HG02943 (cell line): ENCODE measurements around the gene TMEM184A.

ENCODE experiments used
- ATAC-seq: cut with Tn5 transposase; IDR thresholded peaks from one replicate; pipeline ENCODE4 v1.9.1; 2021; ENCODE audit warnings: mild to moderate bottlenecking, low read depth, moderate library complexity; ENCODE audit not compliant: unreplicated experiment

Gene TMEM184A

DNA sequence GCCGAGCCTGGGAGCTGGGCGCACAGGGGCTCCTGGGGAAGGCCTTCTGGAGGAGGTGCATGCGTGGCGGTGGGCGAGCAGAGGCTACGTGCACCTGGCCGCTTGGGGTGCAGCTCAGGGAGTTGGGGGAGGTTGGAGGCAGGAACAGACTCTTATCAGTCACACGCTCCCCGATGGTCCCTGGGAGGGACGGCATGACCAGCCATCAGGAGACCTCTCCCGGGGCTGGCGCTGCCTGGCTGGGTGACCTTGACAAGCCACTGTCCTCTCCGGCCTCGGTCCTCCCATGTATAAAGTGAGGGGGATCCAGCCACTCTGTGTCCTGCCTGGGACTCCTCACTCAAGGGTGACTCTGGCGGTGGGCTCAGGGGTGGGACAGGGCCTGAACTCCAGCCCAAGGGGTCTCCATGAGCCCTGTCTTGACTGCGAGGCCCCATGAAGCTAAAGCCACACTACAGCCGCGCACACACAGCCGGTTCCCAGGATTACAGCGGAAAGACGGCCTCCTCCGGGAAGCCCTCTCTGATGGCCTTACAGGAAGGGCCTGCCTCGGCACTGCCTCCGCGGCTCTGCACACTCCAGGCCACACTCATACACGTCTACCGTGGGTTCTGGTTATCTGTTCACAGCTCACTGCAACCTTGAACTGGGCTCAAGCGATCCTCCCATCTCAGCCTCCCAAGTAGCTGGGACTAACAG, 2.3 kb downstream of the TMEM184A start:
- no peak for ATAC-seq

DNA sequence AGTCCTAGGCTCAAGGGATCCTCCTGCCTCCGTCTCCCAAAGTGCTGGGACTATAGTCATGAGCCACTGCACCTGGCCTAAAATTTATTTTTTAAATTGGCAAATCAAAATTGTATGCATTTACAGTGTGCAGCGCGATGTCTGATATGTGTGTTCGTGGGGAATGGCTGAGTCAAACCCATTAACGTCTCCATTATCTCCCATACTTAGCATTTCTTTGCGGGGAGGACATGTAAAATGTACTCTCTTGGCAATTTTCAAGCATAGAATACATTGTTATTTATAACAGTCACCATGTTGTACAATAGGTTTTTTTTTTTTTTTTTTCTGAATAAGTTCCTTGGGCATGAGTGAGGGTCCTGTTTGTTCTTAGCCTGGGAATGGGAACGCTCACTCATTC, 3.8 kb downstream of the TMEM184A start:
- no peak for ATAC-seq

DNA sequence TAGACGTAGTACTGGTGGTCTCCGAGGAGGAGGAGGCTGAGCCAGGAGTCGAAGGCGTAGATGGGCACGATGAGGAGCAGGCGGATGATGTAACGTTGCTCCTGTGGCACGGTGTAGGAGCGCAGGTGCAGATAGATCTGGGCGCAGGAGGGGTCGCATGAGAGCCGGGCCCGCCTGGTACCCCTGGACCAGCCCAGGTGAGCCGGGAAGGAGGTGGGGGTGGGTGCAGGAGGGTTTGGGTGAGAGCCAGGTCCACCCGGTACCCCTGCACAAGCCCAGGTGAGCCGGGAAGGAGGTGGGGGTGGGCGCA, 5.2 kb downstream of the TMEM184A start:
- no peak for ATAC-seq

DNA sequence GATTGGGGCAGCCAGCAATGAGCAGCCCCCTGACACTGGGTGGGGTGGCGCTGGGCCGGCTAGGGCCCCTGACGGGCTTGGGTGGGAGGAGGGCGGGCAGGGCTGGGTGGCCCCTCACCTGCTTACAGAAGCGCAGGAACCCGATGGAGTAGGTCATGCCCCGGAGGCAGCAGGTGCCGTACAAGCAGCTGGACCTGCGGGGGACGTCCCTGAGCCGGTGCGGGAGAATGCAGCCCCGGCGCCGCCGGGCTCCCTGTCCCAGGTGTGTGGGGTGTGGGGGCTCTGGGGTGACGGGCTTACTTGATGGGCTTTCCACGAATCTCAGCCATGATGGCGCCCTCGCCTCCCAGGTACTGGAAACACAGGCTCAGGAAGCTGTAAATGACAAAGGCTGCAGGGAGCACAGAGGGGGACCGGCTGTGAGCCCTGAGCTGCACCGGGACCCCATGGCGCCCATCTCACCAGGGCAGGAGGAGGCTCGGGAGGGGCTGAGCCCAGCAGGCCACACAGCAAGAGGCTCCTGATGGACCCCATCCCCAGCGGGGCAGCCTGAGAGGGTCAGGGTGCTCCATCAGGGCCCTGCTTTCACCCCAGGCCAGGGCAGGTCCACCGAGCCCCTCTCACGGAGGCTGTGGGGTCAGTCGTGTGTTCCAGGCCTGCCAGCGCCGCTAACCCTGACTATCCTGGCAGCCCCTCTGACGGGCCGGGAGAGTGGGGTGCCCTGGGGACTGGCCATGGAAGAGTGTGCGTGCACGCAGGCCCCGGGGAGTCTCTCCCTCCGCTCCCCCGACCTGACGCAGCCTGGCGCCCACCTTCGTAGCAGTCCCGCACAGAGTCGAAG, 5.8 kb downstream of the TMEM184A start:
- no peak for ATAC-seq

DNA sequence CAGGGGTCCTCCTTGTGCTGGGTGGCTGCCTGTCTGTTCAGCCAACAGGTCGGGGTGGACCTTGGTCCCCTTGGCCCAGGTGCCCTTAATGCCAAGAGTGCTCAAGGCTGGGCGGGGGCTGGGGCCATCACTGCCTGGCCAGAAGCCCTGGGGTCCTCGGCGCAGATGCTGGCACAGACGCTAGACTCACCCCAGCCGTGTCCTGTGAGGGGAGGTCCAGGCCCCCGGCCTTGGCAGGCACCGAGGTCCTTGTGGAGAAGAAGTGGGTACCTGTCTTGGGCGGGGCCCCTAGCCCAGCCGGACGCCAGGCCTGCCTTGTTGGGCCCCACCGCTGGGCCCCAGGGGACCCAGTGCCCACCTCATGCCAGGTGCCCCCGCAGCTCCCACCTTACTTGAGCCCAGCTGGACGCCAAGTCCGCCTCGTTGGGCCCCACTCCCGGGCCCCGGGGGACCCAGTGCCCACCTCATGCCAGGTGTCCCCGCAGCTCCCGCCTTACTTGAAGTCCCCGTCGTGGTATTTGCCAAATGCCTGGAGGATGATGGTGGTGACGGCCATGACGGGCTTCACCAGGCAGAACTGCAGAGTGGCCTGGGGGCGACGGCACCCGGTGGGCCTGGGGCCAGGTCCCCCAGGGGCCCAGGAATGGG, 6.5 kb downstream of the TMEM184A start:
- ATAC-seq = no peak

DNA sequence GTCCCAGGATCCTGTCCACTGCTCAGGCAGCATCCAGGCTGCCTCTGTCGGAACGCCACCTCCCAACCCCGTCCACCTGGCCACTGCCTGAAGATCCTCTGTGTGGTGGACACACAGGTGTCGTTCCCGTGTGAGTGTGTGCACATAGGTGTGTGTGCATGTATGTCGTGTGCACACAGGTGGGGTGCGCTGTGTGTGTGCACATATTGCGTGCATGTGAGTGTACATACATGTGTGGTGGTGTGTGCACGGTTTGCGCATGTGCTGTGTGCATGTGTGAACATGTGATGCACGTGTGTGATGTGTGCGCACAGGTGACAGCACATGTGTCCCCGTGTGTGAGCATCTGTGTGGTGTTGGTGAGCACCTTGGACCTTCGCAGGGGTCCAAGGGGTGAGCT, 7.1 kb downstream of the TMEM184A start:
- ATAC-seq = no peak

DNA sequence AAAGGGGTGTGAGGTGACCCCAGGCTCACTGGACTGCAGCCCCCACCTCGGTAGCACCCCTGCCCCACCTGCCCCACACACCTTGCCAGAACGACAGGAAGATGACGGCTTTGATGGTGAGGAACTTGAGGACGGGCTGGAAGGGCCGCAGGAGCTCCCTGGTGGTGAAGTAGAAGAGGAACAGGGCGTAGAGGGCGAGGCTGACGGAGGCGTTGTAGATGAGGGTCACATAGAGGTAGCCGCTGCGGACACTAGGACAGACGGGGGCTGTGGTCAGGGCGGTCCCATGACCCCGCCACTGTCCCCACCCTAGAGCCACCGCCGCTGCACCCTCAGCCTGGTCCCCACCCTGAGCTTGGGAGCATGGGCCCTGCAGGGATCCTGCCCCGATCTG, 7.6 kb downstream of the TMEM184A start:
- no peak for ATAC-seq

DNA sequence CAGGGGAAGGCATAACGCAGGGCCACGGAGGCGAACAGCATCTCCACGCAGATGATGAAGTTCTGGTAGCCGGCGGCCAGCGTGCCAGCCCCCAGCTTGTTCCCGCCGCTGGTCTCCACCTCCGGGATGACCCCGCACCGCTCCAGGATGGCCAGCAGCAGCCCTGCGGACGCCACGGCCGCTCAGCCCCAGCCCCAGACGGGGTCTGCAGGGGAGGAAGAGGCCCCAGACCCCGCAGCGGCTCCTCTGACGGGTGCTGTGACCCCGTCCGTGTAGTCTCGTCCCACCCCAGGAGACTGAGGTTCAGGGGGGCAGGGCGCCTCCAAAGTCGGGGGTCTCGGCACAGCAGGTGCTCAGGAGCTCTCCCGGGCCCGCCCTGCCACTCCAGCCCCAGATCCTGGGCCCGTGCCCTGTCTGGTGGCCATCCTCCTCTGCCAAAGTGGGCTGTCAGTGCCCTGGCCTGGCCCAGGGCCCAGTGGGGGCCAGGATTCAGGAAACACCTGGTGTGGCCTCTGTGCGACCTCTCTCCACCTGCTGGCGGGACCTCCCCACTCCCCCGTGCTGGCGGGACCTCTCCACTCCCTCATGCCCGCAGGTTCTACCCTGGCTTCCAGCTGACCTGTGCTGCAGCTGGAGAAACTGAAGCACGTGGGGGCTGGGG, 8.1 kb downstream of the TMEM184A start:
- ATAC-seq = no peak

DNA sequence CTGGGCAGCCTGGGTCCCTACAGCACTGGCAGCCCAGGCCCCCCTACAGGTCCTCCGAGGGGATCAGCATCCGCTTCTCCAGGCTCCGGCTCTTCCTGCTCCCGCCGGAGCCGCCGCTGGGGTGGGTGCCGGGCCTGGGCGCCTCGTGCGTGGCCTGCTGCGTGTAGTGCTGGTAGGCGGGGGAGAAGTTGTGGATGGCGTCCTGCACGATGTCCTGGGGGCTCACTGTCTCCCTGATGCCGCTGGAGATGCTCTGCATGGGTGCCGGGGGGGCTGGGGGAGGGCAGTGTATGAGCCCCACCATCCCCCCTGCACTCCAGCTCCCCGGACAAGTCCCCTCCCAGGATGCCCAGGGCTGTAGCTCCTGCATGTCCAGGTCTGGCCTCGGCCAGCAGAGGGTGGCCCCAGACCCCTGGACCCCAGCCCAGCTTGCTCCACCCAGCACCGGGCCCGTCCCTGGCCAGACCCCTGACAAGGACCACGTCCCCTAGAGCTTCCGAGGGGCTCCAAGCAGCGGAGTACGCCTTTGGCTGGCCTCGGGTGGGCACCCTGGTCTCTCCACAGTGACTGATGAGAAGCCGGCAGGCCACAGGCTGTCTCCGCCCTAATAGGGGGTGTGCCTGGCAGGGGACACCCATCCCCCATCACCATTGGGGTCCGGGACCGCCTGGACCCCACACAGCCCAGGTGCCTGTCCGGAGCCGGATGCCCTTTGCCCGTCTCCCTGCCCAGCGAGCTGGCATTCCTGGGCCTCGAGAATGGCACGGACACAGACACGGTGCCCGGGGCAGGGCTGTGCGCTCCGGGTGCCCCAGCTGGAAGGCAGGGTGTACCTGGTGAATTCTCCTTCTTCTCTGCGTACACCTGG, 8.9 kb downstream of the TMEM184A start:
- ATAC-seq = no peak

DNA sequence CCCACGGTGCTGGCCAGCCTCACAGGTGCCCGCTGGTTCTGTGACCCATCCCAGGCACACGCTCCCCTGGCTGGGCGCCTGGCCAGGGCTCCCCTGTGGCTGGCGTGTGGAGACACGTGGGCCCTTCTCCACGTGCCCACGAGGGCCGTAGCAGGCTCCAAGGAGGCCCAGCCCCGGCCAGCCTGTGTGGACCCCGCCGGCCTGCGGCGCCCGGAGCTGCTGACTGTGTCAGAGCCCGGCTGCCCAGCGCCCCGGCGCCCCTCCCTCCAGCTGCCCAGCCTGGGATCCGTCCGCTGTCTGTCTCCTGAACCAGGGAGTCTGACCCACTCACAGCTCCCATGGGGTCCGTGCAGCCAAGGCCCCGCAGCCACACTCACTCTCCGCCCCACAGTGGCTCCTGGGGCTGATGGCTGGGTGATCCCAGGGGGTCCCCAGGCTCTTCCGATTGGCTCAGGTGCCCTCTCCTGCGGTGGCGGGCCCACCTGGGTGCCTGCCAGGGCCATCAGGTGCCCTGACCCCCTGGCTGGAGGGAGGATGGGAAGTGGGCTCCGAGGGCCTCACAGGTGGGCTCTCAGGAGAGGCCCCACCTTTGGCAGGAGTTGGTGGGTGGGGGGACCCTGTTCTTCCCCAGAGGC, 9.6 kb downstream of the TMEM184A start:
- no peak for ATAC-seq

DNA sequence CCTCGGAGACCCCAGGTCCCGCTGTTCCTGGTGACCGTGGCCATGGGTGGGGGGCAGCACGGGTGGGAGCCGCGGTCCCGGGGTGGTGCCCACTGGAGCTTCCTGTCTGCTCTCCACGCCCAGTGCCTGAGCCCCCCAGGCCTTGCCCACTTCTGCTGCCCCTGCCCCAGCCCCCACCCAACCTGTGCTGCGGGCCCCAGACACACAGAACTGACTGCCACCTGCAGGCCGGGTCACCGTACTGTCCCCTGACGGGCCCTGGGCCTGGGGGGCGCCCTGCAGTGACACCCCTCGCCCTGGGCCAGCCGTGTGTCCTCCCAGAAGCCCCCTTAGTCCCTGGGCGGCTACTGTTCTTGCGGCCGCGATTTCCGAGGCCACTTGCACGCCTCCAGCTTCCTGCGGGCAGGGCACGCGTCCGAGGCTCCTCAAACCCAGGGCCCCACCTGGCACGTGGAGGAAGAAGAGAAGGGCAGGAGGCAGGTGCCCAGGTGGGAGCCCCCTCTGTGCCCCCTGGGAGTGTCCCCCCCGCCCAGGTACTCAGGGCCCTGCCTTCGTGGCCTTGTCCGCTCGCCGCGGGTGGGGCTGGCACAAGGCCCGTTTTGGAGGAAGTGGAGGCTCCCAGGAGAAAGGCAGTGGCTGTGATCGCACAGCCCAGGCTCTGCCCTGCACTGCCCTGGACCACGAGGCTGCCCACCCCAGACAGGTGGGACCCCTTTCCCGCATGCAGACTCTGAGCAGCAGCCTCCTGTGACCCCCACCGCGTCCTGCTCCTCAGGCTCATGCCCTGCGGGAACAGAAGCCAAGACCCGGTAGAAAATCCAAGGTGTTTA, 10.4 kb downstream of the TMEM184A start:
- ATAC-seq = no peak

DNA sequence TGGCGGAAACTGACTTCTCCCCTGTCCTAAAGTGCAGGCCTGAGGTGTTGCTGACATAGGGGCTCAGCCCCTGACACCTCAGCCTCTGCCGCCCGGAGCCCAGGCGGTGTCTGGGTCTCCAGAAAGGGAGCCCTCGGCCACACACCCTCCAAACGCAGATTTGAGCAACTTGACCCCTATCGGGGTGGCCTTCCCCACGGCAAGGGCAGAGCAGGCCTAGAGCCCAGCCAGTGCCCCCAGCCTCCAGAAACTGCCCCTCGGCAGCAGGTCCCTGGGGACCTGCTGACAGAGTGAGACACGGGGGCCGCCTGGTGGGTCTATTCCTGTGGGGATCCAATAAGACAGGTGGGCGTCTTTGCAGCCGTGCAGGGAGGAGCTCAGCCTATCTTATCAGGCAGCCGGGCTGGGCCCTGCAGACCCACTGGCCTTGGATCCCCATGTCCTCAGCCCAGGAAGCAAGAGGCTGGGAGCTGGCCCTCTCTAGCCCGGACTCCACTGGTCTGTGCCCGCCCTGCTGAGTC, 11.0 kb downstream of the TMEM184A start:
- no peak for ATAC-seq

DNA sequence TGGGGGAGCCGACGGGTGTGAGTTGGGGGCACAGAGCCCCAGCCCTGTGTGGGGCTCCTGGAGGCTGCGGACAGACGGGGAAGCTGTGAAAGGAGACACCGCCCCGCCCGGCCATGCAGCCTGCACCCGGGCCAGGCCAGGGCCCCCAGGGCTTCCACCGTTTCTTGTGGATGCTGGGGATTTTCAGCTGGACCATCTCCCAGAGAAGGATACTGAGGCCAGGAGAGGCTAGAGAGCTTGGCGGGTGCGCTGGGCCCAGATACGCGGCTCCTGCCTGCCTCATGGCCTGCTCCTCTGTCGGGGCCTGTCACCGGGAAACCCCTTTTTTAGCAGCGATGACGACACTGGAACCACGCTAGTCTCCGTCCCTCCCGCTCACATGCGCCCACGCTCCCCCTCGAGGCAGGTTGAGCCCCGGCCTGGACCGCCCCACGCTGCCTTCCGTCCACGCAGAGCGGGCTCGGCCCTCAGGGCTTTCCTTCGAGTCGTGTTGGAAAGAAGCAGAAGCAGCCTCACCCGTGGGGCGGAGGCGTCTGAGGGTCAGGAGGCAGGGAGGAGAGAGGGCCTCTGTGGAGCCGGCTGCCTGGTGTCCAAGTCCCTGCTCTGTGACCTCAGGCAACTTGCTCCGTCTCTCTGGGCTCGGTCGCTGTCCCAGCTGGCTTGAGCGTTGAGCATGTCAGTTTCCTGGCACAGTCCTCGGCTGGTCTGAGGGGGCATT, 11.7 kb downstream of the TMEM184A start:
- no peak for ATAC-seq

DNA sequence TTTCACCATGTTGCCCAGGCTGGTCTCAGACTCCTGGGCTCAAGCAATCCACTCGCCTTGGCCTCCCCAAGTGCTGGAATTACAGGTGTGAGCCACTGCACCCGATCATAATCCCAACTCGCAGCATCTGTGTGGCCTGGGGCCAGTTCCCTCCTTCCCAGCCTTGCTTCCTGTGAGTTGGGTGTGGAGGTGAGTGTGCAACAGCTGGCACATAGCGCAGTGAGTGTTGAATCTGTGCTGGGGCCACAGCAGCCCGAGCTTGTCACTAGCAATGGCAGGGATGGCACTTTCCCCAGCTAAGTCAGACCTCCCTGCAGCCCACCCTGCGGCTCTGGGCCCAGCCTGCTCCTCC, 12.2 kb downstream of the TMEM184A start:
- ATAC-seq = no peak

DNA sequence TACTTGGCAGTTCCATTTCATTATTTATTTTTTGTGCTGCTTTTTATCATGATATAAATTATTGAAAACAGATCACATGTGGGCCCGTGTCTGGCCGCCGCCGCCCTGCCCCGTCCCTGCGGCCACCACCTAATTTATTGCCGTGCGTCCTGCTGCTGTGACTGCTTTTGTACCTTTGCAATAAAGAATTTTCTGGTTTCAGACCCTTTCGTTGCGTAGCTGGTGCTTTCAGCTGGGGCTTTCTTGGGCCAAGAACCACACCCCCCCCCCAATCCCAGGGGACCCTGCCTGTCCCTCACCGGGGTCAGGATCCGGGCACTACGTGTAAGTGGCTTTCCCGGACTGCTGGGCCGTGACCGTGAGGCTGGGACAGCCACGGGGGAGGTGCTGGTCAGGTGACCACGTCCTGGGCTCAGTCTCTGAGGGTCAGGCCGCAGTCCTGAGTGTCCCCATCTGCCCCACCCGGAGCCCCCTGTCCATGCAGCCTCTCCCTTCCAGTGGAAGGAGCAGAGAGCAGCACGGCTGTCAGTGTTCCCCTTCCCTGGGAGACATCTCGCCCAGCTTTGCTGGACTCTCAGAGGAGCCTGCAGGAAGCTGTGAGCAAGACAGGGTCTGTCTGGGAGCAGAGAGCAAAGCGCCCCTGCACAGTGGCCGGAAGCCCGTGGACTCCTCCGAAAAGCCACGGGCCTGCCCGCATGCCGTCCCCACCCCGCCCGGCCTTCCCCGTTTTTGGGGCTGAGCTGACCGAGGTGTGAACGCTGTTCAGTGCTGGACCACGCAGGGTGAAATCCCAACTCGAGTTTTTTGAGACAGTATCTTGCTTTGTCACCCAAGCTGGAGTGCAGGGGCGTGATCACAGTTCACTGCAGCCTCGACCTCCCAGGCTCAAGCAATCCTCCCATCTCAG, 12.9 kb downstream of the TMEM184A start:
- no peak for ATAC-seq

DNA sequence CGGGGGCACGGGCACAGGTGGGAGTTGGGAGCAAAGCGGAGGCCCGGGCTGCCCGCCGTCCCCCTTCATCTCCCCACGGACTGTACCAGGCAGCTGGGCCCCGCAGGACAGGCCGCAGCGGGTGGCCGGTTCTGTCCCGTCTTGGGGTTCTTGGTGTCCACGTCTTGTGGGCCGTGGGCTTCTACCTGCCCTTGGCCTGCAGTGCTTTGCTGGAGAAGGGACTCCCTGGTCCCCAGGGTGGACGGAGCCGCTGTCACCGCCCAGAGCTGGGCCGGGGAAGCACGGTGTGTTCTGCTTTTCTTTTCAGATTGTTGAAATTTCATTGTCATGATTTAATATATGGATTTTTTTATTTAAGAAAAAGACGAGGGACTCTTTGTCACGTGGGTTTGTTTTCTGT, 13.7 kb downstream of the TMEM184A start:
- no peak for ATAC-seq
